GM12892 (cell line): ENCODE measurements around the gene LITAF.
"Not testable (repeated sequence)": the region's sequence is repeated elsewhere in the genome, so short reads cannot be mapped to it uniquely, and the experiment has no call there.

Experiments used
- POLR2A ChIP-seq: IDR thresholded peaks from 2 replicates; pipeline ENCODE4 v1.6.1; 2011; ENCODE audit warnings: low read depth, low read length, control low read depth
- POLR2AphosphoS5 ChIP-seq: IDR thresholded peaks from 2 replicates; pipeline ENCODE4 v1.6.1; 2011; ENCODE audit warnings: low read depth, low read length, control low read depth

- not testable (repeated sequence) for TF ChIP-seq POLR2AphosphoS5, POLR2A
These were observed 28.4 kb downstream of the LITAF start for GRCh38 chr16:11558308-11558823.
